GM19043 (cell line): ENCODE measurements around the gene SMC4.

ENCODE experiments used
- ATAC-seq: cut with Tn5 transposase; IDR thresholded peaks from one replicate; pipeline ENCODE4 v1.9.1; 2021; ENCODE audit warnings: low read depth; ENCODE audit not compliant: unreplicated experiment

Gene SMC4

GRCh38 chr3:160393346-160394008, 6.0 kb upstream of the SMC4 start:
- ATAC-seq = no peak

- no peak for ATAC-seq
These were observed 5.4 kb upstream of the SMC4 start for GRCh38 chr3:160394009-160394392.

- no peak for ATAC-seq
These were observed 4.2 kb upstream of the SMC4 start for GRCh38 chr3:160395297-160395696.

GRCh38 chr3:160398820-160399124, 678 bp upstream of the SMC4 start:
- peak; percentile 8 for ATAC-seq

- no peak for ATAC-seq
These were observed 716 bp downstream of the SMC4 start for GRCh38 chr3:160400030-160400701.

- no peak for ATAC-seq
These were observed 1.3 kb downstream of the SMC4 start for GRCh38 chr3:160400702-160401150.

GRCh38 chr3:160401291-160402095, 2.0 kb downstream of the SMC4 start:
- no peak for ATAC-seq

- no peak for ATAC-seq
These were observed 3.0 kb downstream of the SMC4 start for GRCh38 chr3:160402221-160403027.

- no peak for ATAC-seq
These were observed 3.6 kb downstream of the SMC4 start for GRCh38 chr3:160403028-160403545.

GRCh38 chr3:160403796-160404470, 4.5 kb downstream of the SMC4 start:
- no peak for ATAC-seq

GRCh38 chr3:160409812-160410610, 10.6 kb downstream of the SMC4 start:
- no peak for ATAC-seq

GRCh38 chr3:160412477-160412876, 13.0 kb downstream of the SMC4 start:
- no peak for ATAC-seq

GRCh38 chr3:160413613-160414248, 14.3 kb downstream of the SMC4 start:
- peak; percentile 83 for ATAC-seq

- no peak for ATAC-seq
These were observed 17.9 kb downstream of the SMC4 start for GRCh38 chr3:160417311-160417710.

GRCh38 chr3:160427832-160428424, 28.5 kb downstream of the SMC4 start:
- ATAC-seq = no peak

GRCh38 chr3:160434071-160434470, 34.6 kb downstream of the SMC4 start:
- no peak for ATAC-seq

GRCh38 chr3:160435095-160435494, 35.6 kb downstream of the SMC4 start:
- ATAC-seq = no peak

GRCh38 chr3:160435747-160436146, 36.3 kb downstream of the SMC4 start:
- no peak for ATAC-seq
